Fibroblast of skin of left biceps (primary cell): ENCODE results near the gene NEU1.
"Not testable (repeated sequence)": the region's sequence is repeated elsewhere in the genome, so short reads cannot be mapped to it uniquely, and the experiment has no call there.

Source experiments
- DNase-seq, 2 experiments: peaks; one replicate each; pipeline ENCODE4 v3.0.0-alpha.2; 2013; ENCODE audit warnings: low read depth in 2 of 2

NEU1 gene

DNA sequence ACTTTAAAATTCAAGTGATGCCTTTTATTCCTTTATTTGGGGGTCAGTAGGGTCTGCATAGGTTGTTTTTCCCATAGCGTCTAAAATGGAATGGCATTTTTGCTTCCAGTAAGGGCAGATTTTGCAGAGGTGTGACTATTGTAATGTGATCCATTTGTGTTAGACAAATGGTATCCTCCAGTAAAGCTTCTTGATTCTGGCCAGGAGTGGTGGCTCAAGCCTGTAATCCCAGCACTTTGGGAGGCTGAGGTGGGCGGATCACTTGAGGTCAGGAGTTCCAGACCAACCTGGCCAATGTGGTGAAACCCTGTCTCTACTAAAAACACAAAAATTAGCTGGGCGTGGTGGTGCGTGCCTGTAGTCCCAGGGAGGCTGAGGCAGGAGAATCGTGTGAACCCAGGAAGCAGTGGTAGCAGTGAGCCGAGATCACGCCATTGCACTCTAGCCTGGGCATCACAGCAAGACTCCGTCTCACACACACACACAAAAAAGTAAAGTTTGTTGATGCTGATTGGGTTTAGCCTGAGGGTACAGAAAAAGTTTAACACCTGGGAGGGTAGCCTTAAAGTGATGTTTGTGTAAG, 44.6 kb downstream of the NEU1 start:
- not testable (repeated sequence) for DNase-seq

DNA sequence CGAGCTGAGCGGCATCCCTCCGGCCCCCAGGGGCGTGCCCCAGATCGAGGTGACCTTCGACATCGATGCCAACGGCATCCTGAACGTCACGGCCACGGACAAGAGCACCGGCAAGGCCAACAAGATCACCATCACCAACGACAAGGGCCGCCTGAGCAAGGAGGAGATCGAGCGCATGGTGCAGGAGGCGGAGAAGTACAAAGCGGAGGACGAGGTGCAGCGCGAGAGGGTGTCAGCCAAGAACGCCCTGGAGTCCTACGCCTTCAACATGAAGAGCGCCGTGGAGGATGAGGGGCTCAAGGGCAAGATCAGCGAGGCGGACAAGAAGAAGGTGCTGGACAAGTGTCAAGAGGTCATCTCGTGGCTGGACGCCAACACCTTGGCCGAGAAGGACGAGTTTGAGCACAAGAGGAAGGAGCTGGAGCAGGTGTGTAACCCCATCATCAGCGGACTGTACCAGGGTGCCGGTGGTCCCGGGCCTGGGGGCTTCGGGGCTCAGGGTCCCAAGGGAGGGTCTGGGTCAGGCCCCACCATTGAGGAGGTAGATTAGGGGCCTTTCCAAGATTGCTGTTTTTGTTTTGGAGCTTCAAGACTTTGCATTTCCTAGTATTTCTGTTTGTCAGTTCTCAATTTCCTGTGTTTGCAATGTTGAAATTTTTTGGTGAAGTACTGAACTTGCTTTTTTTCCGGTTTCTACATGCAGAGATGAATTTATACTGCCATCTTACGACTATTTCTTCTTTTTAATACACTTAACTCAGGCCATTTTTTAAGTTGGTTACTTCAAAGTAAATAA, 45.3 kb downstream of the NEU1 start:
- DNase-seq, result not testable (repeated sequence)

DNA sequence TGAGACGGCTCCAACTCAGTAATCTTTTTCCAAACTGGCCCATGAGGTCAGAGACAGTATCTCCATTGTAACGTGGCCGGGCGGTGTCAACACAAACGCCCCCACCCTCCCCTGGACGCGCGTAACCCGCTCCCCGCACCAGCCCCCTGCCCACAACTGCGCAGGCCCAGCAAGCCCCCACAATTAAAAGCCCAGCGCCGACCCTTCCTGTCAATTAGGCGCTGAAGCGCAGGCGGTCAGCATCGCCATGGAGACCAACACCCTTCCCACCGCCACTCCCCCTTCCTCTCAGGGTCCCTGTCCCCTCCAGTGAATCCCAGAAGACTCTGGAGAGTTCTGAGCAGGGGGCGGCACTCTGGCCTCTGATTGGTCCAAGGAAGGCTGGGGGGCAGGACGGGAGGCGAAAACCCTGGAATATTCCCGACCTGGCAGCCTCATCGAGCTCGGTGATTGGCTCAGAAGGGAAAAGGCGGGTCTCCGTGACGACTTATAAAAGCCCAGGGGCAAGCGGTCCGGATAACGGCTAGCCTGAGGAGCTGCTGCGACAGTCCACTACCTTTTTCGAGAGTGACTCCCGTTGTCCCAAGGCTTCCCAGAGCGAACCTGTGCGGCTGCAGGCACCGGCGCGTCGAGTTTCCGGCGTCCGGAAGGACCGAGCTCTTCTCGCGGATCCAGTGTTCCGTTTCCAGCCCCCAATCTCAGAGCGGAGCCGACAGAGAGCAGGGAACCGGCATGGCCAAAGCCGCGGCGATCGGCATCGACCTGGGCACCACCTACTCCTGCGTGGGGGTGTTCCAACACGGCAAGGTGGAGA, 47.4 kb downstream of the NEU1 start, which contains the start of the genes HSPA1A and HSPA1L:
Gene HSPA1A, plus strand, starts transcription at position 519 of the 814 bp plus-strand sequence. Its CDS starts 214 bp downstream, at position 733.
Gene HSPA1L, minus strand, starts transcription at position 259 of the 814 bp plus-strand sequence. CDS start 3,311 bp downstream, outside the sequence.
- peak; percentile 91 for DNase-seq

DNA sequence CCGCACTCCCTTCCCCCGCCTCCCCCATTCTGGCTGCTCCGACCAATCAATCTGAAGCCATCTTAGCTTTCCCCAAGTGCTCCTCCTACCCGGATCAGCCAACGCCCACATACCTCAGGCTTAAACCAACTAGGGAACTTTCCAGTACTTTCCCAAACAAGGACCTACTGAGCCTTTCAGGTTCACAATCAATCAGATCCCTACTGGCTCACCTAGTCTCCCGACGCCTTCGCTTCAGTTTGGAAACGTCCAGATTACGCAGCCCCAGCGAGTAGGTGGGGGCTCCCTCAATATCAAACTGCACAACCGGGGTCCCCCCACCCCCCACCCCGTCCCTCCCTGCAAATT, 48.0 kb downstream of the NEU1 start:
- peak; percentile 95 for DNase-seq

DNA sequence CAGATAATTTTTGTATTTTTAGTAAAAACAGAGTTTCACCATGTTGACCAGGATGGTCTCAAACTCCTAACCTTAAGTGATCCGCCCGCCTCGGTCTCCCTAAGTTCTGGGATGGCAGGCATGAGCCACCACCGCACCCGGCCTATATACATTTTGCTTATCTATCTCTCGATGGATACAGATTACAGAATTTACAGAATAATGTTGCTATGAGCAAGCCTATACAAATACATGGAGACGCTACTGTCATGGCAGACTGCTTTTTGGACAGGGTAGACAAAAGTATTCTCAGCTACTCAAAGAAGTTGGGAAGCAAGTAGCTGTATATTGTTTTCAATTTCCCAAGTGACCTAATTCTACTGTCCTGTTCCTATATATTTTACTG, 49.2 kb downstream of the NEU1 start:
- no peak for DNase-seq

DNA sequence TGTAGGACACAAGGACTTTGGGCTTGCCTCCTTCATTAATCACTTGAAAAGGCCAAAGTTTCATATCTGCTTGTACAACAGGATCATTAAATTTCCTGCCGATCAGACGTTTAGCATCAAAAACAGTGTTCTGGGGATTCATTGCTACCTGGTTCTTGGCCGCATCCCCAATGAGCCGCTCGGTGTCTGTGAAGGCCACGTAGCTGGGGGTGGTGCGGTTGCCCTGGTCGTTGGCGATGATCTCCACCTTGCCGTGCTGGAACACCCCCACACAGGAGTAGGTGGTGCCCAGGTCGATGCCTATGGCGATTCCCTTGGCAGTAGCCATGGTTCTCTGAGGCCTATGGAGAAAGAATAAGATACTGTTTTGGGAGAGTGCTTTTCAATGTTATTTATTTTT, 51.0 kb downstream of the NEU1 start:
- DNase-seq, result no peak

DNA sequence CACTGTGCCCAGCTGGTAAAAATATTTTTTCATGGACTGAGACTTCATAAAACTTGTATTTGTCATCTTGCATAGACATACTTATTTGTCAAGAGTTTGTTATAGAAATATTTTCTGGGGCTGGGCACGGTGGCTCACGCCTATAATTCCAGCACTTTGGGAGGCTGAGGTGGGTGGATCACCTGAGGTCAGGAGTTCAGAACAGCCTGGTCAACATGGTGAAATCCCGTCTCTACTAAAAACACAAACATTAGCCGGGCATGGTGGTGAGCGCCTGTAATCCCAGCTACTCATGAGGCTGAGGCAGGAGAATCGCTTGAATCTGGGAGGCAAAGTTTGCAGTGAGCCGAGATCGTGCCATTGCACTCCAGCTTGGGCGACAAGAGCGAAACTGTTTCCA, 54.0 kb downstream of the NEU1 start:
- DNase-seq, result not testable (repeated sequence)
